Smooth muscle cell (in vitro differentiated cells): ENCODE data around the gene SMC3. TPM values are rescaled to one million over a fixed set of nuclear protein-coding genes. Genes with fewer than 3 reads are reported as not detected.

Experiments
- DNase-seq: peaks from one replicate; lab custom pipeline; 2025; ENCODE audit not compliant: unreplicated experiment; lab: John Stamatoyannopoulos, UW
- H2AFZ ChIP-seq: fragments of 200-600 bp; sonication (generic); 2 replicates; pipeline ENCODE4 v1.6.0; 2016; ENCODE audit warnings: antibody characterized with exemption, low read depth, mild to moderate bottlenecking
- H3F3A ChIP-seq: fragments of 200-600 bp; sonication (generic); 2 replicates; pipeline ENCODE4 v1.6.0; 2017; ENCODE audit warnings: antibody characterized with exemption, low read depth
- H3K27ac ChIP-seq: fragments of 200-600 bp; sonication (generic); 2 replicates; pipeline ENCODE4 v1.5.1; 2016; ENCODE audit warnings: low read depth, mild to moderate bottlenecking
- H3K27me3 ChIP-seq: fragments of 200-600 bp; sonication (generic); 2 replicates; pipeline ENCODE4 v1.6.1; 2016; ENCODE audit warnings: low read depth, mild to moderate bottlenecking
- H3K36me3 ChIP-seq: fragments of 200-600 bp; sonication (generic); 2 replicates; pipeline ENCODE4 v1.5.1; 2016; ENCODE audit warnings: low read depth
- H3K4me1 ChIP-seq: fragments of 200-600 bp; sonication (generic); 2 replicates; pipeline ENCODE4 v1.5.1; 2016; ENCODE audit warnings: low read depth
- H3K4me2 ChIP-seq: fragments of 200-600 bp; sonication (generic); 2 replicates; pipeline ENCODE4 v1.6.0; 2016; ENCODE audit warnings: mild to moderate bottlenecking
- H3K4me3 ChIP-seq: fragments of 200-600 bp; sonication (generic); 2 replicates; pipeline ENCODE4 v1.5.1; 2016; ENCODE audit warnings: mild to moderate bottlenecking
- H3K79me2 ChIP-seq: fragments of 200-600 bp; sonication (generic); 2 replicates; pipeline ENCODE4 v1.6.0; 2016; ENCODE audit warnings: low read depth, mild to moderate bottlenecking
- H3K9ac ChIP-seq: fragments of 200-600 bp; sonication (generic); 2 replicates; pipeline ENCODE4 v1.6.0; 2016; ENCODE audit warnings: low read depth
- H3K9me3 ChIP-seq: fragments of 200-600 bp; sonication (generic); replicated peaks from 2 replicates; pipeline ENCODE4 v1.5.1; 2016; ENCODE audit warnings: low read depth
- H4K20me1 ChIP-seq: fragments of 200-600 bp; sonication (generic); 2 replicates; pipeline ENCODE4 v1.6.0; 2016; ENCODE audit warnings: low read depth
- CTCF ChIP-seq: fragments of 200-600 bp; sonication (generic); IDR thresholded peaks from 2 replicates; pipeline ENCODE4 v1.5.1; 2017; ENCODE audit warnings: borderline replicate concordance, mild to moderate bottlenecking, antibody characterized with exemption; ENCODE audit not compliant: insufficient read depth, poor library complexity, severe bottlenecking
- WGBS: methylation state at CpG from one replicate; pipeline ENCODE4 v1.1.7; 2016; ENCODE audit warnings: low lambda C conversion rate; 5-methylcytosine and 5-hydroxymethylcytosine counted together
- polyA plus RNA-seq: library from polyadenylated mRNA; unstranded; fragments of >200 nt; fragmentation: Nextera tagmentation; extraction: Ambion mirVana; gene quantifications from 2 replicates; pipeline ENCODE4 v1.2.1, GENCODE V29; 2016
- total RNA-seq: library from RNA; depleted of rRNA; stranded (reverse); fragments of >200 nt; gene quantifications from 2 replicates; pipeline ENCODE4 v1.2.3, GENCODE V29; 2014

SMC3 gene
- total and polyA plus RNA-seq, 2 experiments from 2014 or later, result 24.4 to 31.0 TPM

- Histone ChIP-seq H4K20me1 (no peaks in the 10 kb centered on the region), H3F3A (no peaks in the 10 kb centered on the region), H3K9ac (no peak overlapping the region), H3K4me2 (no peak overlapping the region), H3K4me1 (peaks cover 6% of the 10 kb centered on the region), H3K4me3 (no peak overlapping the region), H2AFZ (no peak overlapping the region), H3K9me3 (no peaks in the 10 kb centered on the region), H3K79me2 (no peaks in the 10 kb centered on the region), H3K27ac (no peak overlapping the region), H3K36me3 (no peaks in the 10 kb centered on the region), H3K27me3 (peaks cover 10% of the 10 kb centered on the region)
- DNase-seq, result no peak
- WGBS, result 94% methylated on average over 1 of the region's 1 CpG
- TF ChIP-seq CTCF, result no peak
Observed at GRCh38 chr10:110556296-110556695, 11.2 kb upstream of the SMC3 start.

- no peak overlapping the region for H3K9ac ChIP-seq
- TF ChIP-seq CTCF, result peak; percentile 44
- no peak overlapping the region for H3K27ac ChIP-seq
- H2AFZ ChIP-seq, result no peak overlapping the region
- peaks cover 4% of the 10 kb centered on the region for H3K27me3 ChIP-seq
- no peak overlapping the region for H3K4me3 ChIP-seq
- H4K20me1 ChIP-seq, result no peaks in the 10 kb centered on the region
- H3K9me3 ChIP-seq, result no peaks in the 10 kb centered on the region
- H3K4me1 ChIP-seq, result peaks cover 6% of the 10 kb centered on the region
- no peak overlapping the region for H3K4me2 ChIP-seq
- H3K79me2 ChIP-seq, result no peaks in the 10 kb centered on the region
- 67% methylated on average over 9 of the region's 9 CpGs for WGBS
- no peaks in the 10 kb centered on the region for H3K36me3 ChIP-seq
- no peaks in the 10 kb centered on the region for H3F3A ChIP-seq
- no peak for DNase-seq
Observed at GRCh38 chr10:110556969-110557601, 10.4 kb upstream of the SMC3 start.

GRCh38 chr10:110558041-110558440 lies 9.5 kb upstream of the SMC3 start:
- Histone ChIP-seq H3K4me2 (no peak overlapping the region), H2AFZ (no peak overlapping the region), H3K9me3 (no peaks in the 10 kb centered on the region), H3K4me1 (peaks cover 6% of the 10 kb centered on the region), H3K4me3 (no peak overlapping the region), H4K20me1 (no peaks in the 10 kb centered on the region), H3F3A (no peaks in the 10 kb centered on the region), H3K27me3 (peaks cover 4% of the 10 kb centered on the region), H3K36me3 (no peaks in the 10 kb centered on the region), H3K79me2 (no peaks in the 10 kb centered on the region), H3K9ac (no peak overlapping the region), H3K27ac (no peak overlapping the region)
- DNase-seq, result no peak
- TF ChIP-seq CTCF, result no peak
- 84% methylated on average over 3 of the region's 3 CpGs for WGBS

GRCh38 chr10:110560012-110560411 lies 7.5 kb upstream of the SMC3 start:
- Histone ChIP-seq H3K4me3 (no peak overlapping the region), H3K27ac (no peak overlapping the region), H2AFZ (no peak overlapping the region), H4K20me1 (no peaks in the 10 kb centered on the region), H3K4me1 (no peaks in the 10 kb centered on the region), H3F3A (no peaks in the 10 kb centered on the region), H3K4me2 (no peak overlapping the region), H3K9me3 (no peaks in the 10 kb centered on the region), H3K9ac (no peak overlapping the region), H3K36me3 (no peaks in the 10 kb centered on the region), H3K27me3 (peaks cover 4% of the 10 kb centered on the region), H3K79me2 (no peaks in the 10 kb centered on the region)
- TF ChIP-seq CTCF, result no peak
- WGBS, result 97% methylated on average over 8 of the region's 8 CpGs
- no peak for DNase-seq
